Suprapubic skin (tissue), 4 donors: ENCODE data around the gene NCAPD3.

Experiments used
- POLR2A ChIP-seq, 2 donors: fragments of 450-650 bp; IDR thresholded peaks; one replicate each; pipeline ENCODE4 v1.6.1; 2017; ENCODE audit warnings: antibody characterized with exemption in 2 of 2, mild to moderate bottlenecking in 2 of 2, moderate library complexity in 2 of 2
- POLR2AphosphoS5 ChIP-seq, 3 donors: sonication (generic); formaldehyde crosslinking; IDR thresholded peaks; one replicate each; pipeline ENCODE4 v1.6.1; 2017; ENCODE audit warnings: antibody characterized with exemption in 3 of 3
- TF ChIP-seq, protein P1 (sequence below), 2 donors: fragments of 200-600 bp in 1 of 2; fragments of 450-650 bp in 1 of 2; sonication (generic) in 1 of 2; IDR thresholded peaks; one replicate each; pipeline ENCODE4 v1.5.1; 2016 to 2019; ENCODE audit warnings: antibody characterized with exemption in 2 of 2, mild to moderate bottlenecking in 1 of 2, moderate library complexity in 1 of 2

GRCh38 chr11:134134167-134134566, 89.6 kb downstream of the NCAPD3 start:
- TF ChIP-seq POLR2AphosphoS5 (IDR thresholded peaks at IDR 0.05) (no peak), POLR2A (IDR thresholded peaks at IDR 0.05) (no peak)
- TF ChIP-seq, protein P1, sequence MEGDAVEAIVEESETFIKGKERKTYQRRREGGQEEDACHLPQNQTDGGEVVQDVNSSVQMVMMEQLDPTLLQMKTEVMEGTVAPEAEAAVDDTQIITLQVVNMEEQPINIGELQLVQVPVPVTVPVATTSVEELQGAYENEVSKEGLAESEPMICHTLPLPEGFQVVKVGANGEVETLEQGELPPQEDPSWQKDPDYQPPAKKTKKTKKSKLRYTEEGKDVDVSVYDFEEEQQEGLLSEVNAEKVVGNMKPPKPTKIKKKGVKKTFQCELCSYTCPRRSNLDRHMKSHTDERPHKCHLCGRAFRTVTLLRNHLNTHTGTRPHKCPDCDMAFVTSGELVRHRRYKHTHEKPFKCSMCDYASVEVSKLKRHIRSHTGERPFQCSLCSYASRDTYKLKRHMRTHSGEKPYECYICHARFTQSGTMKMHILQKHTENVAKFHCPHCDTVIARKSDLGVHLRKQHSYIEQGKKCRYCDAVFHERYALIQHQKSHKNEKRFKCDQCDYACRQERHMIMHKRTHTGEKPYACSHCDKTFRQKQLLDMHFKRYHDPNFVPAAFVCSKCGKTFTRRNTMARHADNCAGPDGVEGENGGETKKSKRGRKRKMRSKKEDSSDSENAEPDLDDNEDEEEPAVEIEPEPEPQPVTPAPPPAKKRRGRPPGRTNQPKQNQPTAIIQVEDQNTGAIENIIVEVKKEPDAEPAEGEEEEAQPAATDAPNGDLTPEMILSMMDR (IDR thresholded peaks at IDR 0.05), result no peak
